ENCODE measurements around the gene ANAPC1.
"Not testable (repeated sequence)": the region's sequence is repeated elsewhere in the genome, so short reads cannot be mapped to it uniquely, and the experiment has no call there.

ANAPC1 gene
- 77.8 to 169 (median 90.9) reads per million in 3 experiments for total RNA-seq

- peak; percentile 84 for DNase-seq
Observed at GRCh38 chr2:111883661-111884591, at the start of gene ANAPC1. ANAPC1 (minus strand) TSS chr2:111884193; CDS start chr2:111880825, 3,368 bp downstream.

- no peak for DNase-seq
Observed at GRCh38 chr2:111932841-111933291, 48.9 kb upstream of the ANAPC1 start.

- DNase-seq: no peak
Observed at GRCh38 chr2:111930875-111931274, 46.9 kb upstream of the ANAPC1 start.

- no peak for DNase-seq
Observed at GRCh38 chr2:111930409-111930808, 46.4 kb upstream of the ANAPC1 start.

GRCh38 chr2:111927723-111928122 lies 43.7 kb upstream of the ANAPC1 start:
- DNase-seq: no peak

- no peak for DNase-seq
Observed at GRCh38 chr2:111924617-111925107, 40.7 kb upstream of the ANAPC1 start.

GRCh38 chr2:111923276-111923804 lies 39.3 kb upstream of the ANAPC1 start:
- no peak for DNase-seq

GRCh38 chr2:111919794-111920608 lies 36.0 kb upstream of the ANAPC1 start:
- no peak for DNase-seq

GRCh38 chr2:111919365-111919764 lies 35.4 kb upstream of the ANAPC1 start:
- no peak for DNase-seq

- no peak for DNase-seq
Observed at GRCh38 chr2:111918383-111918806, 34.4 kb upstream of the ANAPC1 start.

- no peak for DNase-seq
Observed at GRCh38 chr2:111917106-111917505, 33.1 kb upstream of the ANAPC1 start.

GRCh38 chr2:111912547-111912946 lies 28.6 kb upstream of the ANAPC1 start:
- no peak for DNase-seq

GRCh38 chr2:111911295-111911977 lies 27.4 kb upstream of the ANAPC1 start:
- DNase-seq: not testable (repeated sequence)

- DNase-seq: no peak
Observed at GRCh38 chr2:111910609-111911277, 26.8 kb upstream of the ANAPC1 start.

- DNase-seq: not testable (repeated sequence)
Observed at GRCh38 chr2:111909997-111910396, 26.0 kb upstream of the ANAPC1 start.

GRCh38 chr2:111909079-111909478 lies 25.1 kb upstream of the ANAPC1 start:
- no peak for DNase-seq

GRCh38 chr2:111908578-111908977 lies 24.6 kb upstream of the ANAPC1 start:
- no peak for DNase-seq

- DNase-seq: no peak
Observed at GRCh38 chr2:111905990-111906735, 22.2 kb upstream of the ANAPC1 start.

- DNase-seq: not testable (repeated sequence)
Observed at GRCh38 chr2:111905475-111905869, 21.5 kb upstream of the ANAPC1 start.

GRCh38 chr2:111904726-111905474 lies 20.9 kb upstream of the ANAPC1 start:
- DNase-seq: no peak

All from central memory CD4-positive, alpha-beta T cell (primary cell).